Stomach smooth muscle (tissue), 2 donors: ENCODE results near the gene MOB3B.

ENCODE experiments used
- H3K27ac ChIP-seq: one replicate; pipeline ENCODE4 v1.7.0; 2013; ENCODE audit warnings: mild to moderate bottlenecking, low read length, inconsistent platforms
- H3K27me3 ChIP-seq, 2 donors: one replicate each; pipeline ENCODE4 v1.7.0; 2013; ENCODE audit warnings: low read length in 2 of 2; ENCODE audit not compliant: insufficient read depth in 2 of 2, control insufficient read depth in 1 of 2
- H3K36me3 ChIP-seq, 2 donors: one replicate each; pipeline ENCODE4 v1.7.0; 2013; ENCODE audit warnings: low read length in 2 of 2; ENCODE audit not compliant: control insufficient read depth in 2 of 2, insufficient read depth in 2 of 2
- H3K4me1 ChIP-seq: one replicate; pipeline ENCODE4 v1.7.0; 2013; ENCODE audit warnings: low read length; ENCODE audit not compliant: control insufficient read depth, insufficient read depth
- H3K4me3 ChIP-seq, 2 donors: one replicate each; pipeline ENCODE4 v1.7.0; 2013; ENCODE audit warnings: low read length in 2 of 2
- H3K9ac ChIP-seq, 2 donors: one replicate each; pipeline ENCODE4 v1.7.0; 2013; ENCODE audit warnings: low read length in 2 of 2, mild to moderate bottlenecking in 1 of 2
- H3K9me3 ChIP-seq, 2 donors: one replicate each; pipeline ENCODE4 v1.7.0; 2013; ENCODE audit warnings: low read length in 2 of 2; ENCODE audit not compliant: control insufficient read depth in 2 of 2
- donor health status: healthy.
- donor health status: Pancreatic carcinoma.

Gene MOB3B

DNA sequence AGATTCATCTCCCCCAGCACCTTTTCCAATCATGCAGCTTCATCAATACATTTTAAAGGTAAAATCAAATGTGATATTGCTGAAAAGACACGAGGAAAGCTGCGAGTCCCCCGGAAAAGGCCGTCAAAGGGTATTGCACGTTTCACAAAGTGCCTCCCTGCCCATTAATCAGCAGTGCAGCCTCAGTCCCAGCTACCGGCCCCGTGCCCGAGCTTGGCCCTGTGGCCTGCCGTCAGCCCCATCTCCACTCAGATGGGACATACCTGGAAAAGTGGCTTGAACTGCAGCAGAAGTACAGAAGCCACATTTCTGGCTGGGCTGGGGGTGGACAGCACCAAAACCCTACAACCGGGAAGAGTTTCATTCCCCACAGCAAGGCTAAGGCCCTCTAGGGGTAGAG is 192.8 kb downstream of the MOB3B start:
- H3K4me3 ChIP-seq = no peak overlapping the region
- no peaks in the 10 kb centered on the region for H3K9me3 ChIP-seq
- H3K36me3 ChIP-seq = no peaks in the 10 kb centered on the region
- peaks cover 54% of the 10 kb centered on the region for H3K4me1 ChIP-seq
- H3K9ac ChIP-seq = no peak overlapping the region
- no peaks in the 10 kb centered on the region for H3K27me3 ChIP-seq
- H3K27ac ChIP-seq = no peak overlapping the region

DNA sequence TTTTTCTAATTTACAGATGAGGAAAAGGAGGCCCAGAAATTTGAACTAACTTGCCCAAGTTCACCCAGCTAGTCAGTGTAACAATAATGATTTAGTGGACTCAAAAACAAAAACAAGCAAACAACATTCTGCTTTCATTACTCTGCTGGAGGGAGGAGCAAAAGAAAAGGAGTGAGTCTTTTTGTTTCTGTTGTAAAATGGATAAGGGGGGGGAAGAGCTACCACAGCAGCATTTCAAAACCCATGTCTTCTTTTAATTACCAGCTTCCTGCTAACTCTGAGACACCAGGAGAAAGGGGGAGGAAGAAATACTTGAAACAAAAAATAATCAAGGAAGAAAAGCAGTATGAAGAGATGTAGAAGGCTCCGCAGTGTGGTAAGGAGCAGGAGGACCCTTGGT is 193.5 kb downstream of the MOB3B start:
- Histone ChIP-seq H3K4me1 (peaks cover 47% of the 10 kb centered on the region), H3K9me3 (no peaks in the 10 kb centered on the region), H3K36me3 (no peaks in the 10 kb centered on the region), H3K27ac (no peak overlapping the region), H3K27me3 (no peaks in the 10 kb centered on the region), H3K4me3 (no peak overlapping the region), H3K9ac (no peak overlapping the region)

DNA sequence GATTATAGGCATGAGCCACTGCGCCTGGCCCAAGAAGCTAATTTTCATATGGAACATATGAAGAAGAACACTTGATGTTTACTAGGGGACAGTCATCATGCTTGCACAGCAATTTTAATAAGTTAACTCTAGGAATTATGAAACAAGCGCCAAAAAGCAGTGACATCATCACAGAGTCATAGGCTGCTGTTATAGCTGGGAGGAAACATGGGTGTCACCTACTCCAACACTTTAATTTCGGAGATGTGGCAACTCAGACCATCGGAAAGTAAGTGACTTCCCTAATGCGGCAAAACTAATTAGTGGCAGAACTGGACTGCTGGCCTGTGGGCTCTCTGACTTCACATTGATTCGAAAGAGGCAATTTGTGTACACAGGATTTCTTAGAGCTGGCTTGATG is 194.5 kb downstream of the MOB3B start:
- H3K9me3 ChIP-seq = no peaks in the 10 kb centered on the region
- peaks cover 36% of the 10 kb centered on the region for H3K4me1 ChIP-seq
- H3K27me3 ChIP-seq = no peaks in the 10 kb centered on the region
- H3K4me3 ChIP-seq = no peak overlapping the region
- peaks cover 0 to 4% of the 10 kb centered on the region in 2 donors for H3K36me3 ChIP-seq
- no peak overlapping the region for H3K9ac ChIP-seq
- H3K27ac ChIP-seq = no peak overlapping the region

DNA sequence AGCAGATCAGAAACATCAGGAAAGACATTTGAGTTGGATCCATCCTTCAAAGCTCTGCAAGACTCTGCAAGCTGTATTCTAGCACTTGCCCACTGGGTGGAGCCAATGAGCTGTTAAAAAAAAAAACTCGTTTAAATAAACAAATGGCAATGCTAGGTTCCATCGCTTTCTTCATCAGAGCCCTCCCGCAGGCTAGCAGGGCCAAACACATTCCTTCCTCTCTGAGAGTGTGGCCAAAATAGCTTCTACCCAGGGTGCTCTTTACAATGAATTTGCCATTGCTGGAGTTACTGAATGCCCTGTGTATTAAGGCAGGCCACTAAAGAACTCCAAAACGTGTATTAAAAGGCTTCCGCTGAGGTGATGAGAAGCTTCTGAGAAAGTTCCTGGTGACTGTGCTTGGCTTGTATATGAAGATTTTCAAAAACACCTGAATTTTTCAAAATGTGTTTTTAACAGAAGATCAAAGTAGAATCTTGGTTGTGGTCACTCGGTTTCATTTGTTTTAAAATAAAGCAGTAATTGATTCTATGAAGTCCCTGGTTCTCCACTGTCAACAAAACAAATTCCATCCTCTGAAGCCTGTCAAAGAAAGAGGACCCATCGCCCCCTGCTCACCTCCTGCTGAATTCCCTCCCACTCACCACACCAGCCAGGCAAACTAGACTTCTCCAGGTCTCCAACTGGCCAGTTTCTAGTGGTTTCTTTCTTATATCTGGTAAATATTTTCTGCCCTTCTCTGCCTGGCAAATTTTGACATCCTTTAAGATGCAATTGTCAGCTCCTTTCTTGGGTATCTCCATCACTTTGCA is 196.2 kb downstream of the MOB3B start:
- H3K27ac ChIP-seq = no peak overlapping the region
- H3K9ac ChIP-seq = no peak overlapping the region
- no peaks in the 10 kb centered on the region for H3K27me3 ChIP-seq
- H3K36me3 ChIP-seq = peaks cover 0 to 7% of the 10 kb centered on the region in 2 donors
- H3K4me1 ChIP-seq = peaks cover 20% of the 10 kb centered on the region
- H3K9me3 ChIP-seq = no peaks in the 10 kb centered on the region
- H3K4me3 ChIP-seq = peak overlapping the region in 1 of 2 donors; percentile 24

DNA sequence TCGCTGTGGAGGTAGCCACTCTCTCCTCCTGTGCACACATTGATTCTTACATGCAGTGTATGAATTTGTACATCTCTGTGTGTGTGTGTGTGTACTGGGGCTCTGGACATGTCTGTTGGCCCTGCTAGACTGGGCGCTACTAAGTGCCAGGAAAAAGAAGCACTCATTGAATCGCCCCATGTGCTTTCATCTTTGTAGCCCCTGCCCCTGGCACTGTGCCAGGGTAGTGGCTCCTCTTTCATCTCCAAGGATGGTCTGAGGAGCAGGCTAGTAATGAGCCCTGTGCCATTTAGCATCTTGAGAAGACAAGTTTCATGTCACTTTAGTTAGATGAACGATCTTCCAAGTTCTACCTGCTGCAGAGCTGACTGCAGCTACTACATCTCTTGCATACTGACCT is 198.2 kb downstream of the MOB3B start:
- no peak overlapping the region for H3K4me3 ChIP-seq
- no peak overlapping the region for H3K27ac ChIP-seq
- peaks cover 0 to 7% of the 10 kb centered on the region in 2 donors for H3K36me3 ChIP-seq
- H3K27me3 ChIP-seq = no peaks in the 10 kb centered on the region
- H3K9ac ChIP-seq = no peak overlapping the region
- H3K9me3 ChIP-seq = no peaks in the 10 kb centered on the region
- H3K4me1 ChIP-seq = peaks cover 7% of the 10 kb centered on the region

DNA sequence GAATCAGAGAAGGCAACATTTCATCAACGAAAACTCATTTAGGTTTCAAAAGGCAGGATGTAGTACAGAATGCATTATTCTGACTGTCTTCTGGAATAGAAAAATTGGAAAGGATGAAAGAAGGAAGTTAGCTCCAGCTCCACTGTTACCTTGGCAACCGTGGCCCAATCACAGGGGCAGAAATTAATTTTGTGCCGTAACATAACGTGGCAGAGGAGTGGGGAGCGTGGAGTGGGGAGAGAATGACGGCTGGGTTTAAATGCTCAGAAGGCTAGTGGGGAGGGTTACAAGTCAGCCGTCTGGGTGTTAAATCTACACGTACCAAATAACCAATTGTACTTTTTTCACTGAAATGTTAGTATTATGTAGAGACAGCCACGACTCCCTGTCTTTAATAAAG is 200.3 kb downstream of the MOB3B start:
- H3K36me3 ChIP-seq = peaks cover 0 to 7% of the 10 kb centered on the region in 2 donors
- H3K27me3 ChIP-seq = no peaks in the 10 kb centered on the region
- H3K4me3 ChIP-seq = no peak overlapping the region
- peaks cover 7% of the 10 kb centered on the region for H3K4me1 ChIP-seq
- no peak overlapping the region for H3K27ac ChIP-seq
- H3K9ac ChIP-seq = no peak overlapping the region
- H3K9me3 ChIP-seq = no peaks in the 10 kb centered on the region

DNA sequence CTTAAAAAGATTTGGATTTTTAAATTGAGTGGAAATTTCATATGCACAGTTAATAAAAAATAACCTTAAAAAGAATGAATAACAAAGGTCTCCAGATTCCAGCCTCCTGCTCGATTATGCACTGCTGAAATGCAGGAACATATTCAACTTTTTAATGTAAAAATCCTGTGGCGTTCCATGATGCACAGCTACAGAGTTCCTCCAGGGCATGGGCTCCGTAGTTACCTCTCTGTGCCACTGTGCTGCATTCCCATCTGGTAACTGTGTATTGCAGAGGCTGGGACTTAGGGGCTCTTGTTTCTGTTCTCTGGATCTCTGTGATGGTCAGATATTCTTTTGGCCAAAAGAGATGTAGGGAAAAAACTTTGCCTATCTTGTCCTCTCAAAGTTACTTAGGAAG is 201.1 kb downstream of the MOB3B start:
- H3K9ac ChIP-seq = no peak overlapping the region
- H3K36me3 ChIP-seq = peaks cover 0 to 7% of the 10 kb centered on the region in 2 donors

DNA sequence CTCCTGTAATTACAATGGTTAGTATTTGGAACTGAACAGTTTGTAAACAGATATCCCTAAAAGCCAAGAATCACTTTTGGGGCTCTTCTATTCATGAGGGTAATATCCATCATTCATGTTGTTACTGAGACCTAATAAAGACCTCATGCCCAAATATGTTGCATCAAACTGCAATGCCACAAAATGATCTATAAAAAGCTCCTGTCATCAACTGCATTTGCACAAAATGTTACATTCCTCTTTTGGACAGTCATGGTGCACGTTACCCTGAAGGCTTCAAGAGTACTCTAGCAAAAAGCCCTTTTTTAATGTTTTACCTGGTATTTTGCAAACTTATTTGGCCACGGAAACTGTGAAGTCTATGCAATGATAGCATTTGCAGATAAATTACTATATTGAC is 218.4 kb downstream of the MOB3B start:
- Histone ChIP-seq H3K27ac (no peak overlapping the region), H3K9ac (no peak overlapping the region), H3K36me3 (no peaks in the 10 kb centered on the region), H3K9me3 (no peaks in the 10 kb centered on the region), H3K27me3 (no peaks in the 10 kb centered on the region), H3K4me3 (no peak overlapping the region), H3K4me1 (no peaks in the 10 kb centered on the region)

More for the DNA sequence above, 201.1 kb downstream of the MOB3B start:
- H3K9me3 ChIP-seq = no peaks in the 10 kb centered on the region
- H3K4me1 ChIP-seq = peaks cover 3% of the 10 kb centered on the region
- no peaks in the 10 kb centered on the region for H3K27me3 ChIP-seq
- H3K4me3 ChIP-seq = no peak overlapping the region
- no peak overlapping the region for H3K27ac ChIP-seq

DNA sequence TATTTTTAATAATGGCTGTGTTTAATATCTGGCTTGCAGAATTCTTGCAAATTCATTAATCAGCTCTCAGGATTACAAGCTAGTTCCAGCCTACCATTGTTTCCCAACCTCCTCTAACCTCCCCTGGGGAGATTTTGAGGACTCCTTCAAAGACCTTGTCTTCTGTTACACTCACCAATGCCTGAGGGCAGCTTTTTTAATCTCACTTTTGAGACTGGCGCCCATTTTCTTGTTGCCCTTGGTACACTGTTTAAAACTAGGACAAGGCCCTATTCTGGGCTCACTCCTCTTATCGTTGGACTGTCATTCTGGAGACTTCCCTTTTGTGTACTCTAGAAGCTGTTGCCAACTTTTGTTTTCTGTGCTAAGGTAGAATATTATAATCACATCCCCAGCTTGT is 219.0 kb downstream of the MOB3B start:
- Histone ChIP-seq H3K27ac (no peak overlapping the region), H3K9me3 (no peaks in the 10 kb centered on the region), H3K4me1 (no peaks in the 10 kb centered on the region), H3K36me3 (no peaks in the 10 kb centered on the region), H3K4me3 (no peak overlapping the region), H3K27me3 (no peaks in the 10 kb centered on the region), H3K9ac (no peak overlapping the region)

DNA sequence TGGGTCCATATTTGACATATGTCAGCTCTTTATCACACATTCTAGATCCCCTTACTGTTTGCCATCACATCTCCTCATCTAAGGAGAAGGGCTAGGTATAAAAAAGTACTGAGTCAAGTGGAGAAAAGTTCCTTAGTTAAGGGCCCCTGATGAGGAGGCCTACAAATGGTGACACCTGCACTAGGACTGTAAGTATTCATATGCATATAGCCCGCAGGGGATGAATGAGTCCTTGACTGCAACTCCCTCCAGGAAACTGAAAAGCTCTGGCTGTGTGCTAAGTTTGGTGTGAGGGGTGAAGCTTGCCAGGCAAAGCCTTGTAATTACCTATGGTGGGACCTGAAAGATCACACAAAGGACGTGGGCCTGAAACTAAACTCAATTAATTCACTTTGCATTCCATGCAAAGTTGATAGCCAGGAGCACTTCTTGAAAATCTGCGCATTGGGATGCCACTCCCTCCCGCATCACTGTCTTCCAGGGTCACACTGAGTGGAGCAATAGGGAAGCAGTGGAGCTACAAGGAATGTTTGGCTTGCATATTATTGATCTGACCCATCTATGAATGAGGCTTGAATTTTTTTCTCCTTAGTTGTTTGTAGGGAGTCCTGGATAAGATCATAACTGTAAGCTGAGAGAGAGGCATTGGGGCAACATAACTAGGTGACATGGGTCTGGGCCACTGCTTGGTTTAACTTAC is 220.8 kb downstream of the MOB3B start:
- Histone ChIP-seq H3K9ac (no peak overlapping the region), H3K36me3 (no peaks in the 10 kb centered on the region), H3K9me3 (no peaks in the 10 kb centered on the region), H3K4me1 (no peaks in the 10 kb centered on the region), H3K27me3 (no peaks in the 10 kb centered on the region), H3K27ac (no peak overlapping the region), H3K4me3 (no peak overlapping the region)

DNA sequence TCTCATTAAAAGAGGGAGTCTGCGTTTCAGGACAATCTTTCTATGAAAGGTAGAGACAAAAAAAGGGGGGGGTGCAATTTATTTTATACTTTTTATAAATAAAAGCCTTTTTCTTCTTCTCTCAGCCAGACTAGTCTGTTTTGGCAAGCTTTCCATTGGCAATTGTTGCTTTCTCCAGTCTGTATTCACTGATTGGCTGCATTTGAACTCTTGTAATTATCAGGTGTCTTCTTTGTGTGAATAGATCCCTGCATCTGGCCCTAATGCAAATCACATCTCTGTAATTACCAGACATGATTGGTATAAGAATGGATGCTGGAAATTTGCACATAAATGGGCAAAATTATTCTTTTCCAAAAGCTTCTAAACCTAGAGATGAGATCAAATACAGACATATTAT is 225.1 kb downstream of the MOB3B start:
- H3K9ac ChIP-seq = no peak overlapping the region
- H3K27ac ChIP-seq = no peak overlapping the region
- no peaks in the 10 kb centered on the region for H3K36me3 ChIP-seq
- no peaks in the 10 kb centered on the region for H3K27me3 ChIP-seq
- no peaks in the 10 kb centered on the region for H3K9me3 ChIP-seq
- no peak overlapping the region for H3K4me3 ChIP-seq
- no peaks in the 10 kb centered on the region for H3K4me1 ChIP-seq
